IPS-18c (cell line): ENCODE measurements around the gene STIMATE.

Experiments used
- H3K4me3 ChIP-seq: 2 replicates; pipeline ENCODE4 v1.7.0; 2013; ENCODE audit warnings: low read depth, mild to moderate bottlenecking, low read length, moderate library complexity; ENCODE audit not compliant: insufficient read depth
- H3K9me3 ChIP-seq: one replicate; pipeline ENCODE4 v1.6.1; 2013; ENCODE audit warnings: mild to moderate bottlenecking, low read length, moderate library complexity; ENCODE audit not compliant: control insufficient read depth, insufficient read depth

Gene STIMATE

DNA sequence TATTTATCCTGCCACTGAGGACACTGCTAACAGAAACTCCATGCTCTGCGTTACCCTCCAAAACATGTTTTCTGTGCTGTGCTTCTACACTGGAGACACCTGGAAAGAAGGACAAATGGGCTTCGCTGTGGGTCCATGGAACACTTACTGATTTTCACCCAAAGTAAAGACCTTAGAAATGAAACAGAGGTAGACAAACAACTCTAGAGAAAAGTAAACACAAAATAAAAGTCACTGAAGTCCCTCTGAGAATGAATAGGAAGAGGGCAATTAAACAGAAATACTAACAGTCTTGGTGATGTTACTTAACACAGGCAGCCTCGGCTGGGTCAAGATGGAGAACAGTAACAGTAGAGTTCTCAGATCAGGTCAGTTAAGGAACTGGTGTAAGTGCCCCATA, 6.7 kb upstream of the STIMATE start:
- Histone ChIP-seq H3K4me3 (no peak overlapping the region), H3K9me3 (no peaks in the 10 kb centered on the region)

DNA sequence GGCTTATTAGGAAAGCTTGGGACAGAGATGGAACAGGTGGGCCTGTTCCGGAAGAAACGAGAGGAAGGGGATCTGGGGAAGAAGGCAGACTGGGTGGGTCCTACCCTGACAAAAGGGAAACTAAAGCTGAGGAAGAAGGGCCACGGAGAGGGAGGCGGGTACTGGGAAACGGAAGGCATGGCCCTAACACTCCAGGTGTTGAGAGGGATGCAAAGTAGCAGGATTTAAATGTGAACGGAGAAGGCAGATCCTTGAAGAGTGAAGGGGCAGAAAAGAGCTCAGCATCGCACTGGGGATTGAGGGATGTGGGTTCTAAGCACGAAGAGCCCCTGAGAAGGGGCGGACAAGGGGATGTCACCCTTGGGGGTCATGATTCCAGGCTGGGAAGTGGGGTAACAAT, 735 bp downstream of the STIMATE start:
- Histone ChIP-seq H3K9me3 (no peaks in the 10 kb centered on the region), H3K4me3 (peak overlapping the region; percentile 87)

DNA sequence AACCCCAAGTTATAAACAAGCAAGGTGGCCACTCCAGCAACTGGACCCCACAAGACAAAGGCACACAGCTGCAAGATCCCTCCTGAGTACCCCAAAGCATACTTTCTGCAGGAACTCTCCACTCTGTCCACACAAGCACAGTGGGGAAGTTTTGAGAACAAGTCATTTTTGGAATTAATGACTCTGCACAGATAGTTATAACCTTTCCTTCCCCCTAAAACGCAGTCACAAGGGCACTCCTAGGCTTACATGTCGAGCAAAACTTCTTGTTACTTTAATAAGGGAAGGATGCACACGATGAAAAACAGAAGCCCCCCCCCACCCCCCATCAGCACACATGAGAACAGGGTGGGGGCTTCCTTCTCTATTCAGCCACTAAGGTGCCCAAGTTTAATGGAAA, 1.2 kb downstream of the STIMATE start:
- no peaks in the 10 kb centered on the region for H3K9me3 ChIP-seq
- peak overlapping the region; percentile 87 for H3K4me3 ChIP-seq

DNA sequence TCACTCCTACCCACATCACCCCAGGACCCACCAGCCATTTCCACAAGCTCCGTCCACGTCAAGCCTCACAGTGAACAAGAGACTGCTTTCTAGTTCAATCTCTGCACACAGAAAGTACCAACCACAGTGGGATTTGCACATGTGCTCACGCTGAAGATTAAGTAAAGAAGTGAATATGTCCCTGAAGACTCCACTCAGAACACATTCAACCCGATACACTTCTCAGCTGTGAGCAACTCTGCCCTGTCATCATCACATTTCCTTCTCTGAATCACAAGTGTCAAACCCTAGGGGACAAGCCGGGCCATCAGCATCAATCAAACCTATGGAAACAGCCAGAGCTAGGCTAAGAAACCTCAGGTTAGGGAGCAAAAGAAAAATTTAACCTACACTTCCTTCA, 1.9 kb downstream of the STIMATE start:
- H3K4me3 ChIP-seq: no peak overlapping the region
- H3K9me3 ChIP-seq: no peaks in the 10 kb centered on the region

DNA sequence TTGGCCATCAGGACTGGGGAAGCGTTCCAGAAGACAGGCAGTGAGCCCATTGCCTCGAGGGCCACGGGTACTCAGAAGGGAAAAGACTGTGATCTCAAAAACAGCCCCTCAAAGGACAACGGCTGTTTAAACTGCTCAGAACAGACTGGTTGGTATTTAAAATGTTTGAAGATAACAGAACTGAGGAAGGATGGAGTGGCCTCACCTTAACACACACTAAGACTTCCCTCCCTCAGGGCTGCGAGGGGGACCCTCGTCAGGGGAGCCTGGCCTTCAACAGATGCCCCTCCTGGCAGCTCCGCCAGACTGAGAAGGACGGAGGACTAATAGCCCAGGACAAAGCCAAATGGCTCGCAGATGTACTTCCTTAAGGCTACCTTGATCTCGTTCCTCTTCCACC, 2.6 kb downstream of the STIMATE start:
- Histone ChIP-seq H3K4me3 (no peak overlapping the region), H3K9me3 (no peaks in the 10 kb centered on the region)

DNA sequence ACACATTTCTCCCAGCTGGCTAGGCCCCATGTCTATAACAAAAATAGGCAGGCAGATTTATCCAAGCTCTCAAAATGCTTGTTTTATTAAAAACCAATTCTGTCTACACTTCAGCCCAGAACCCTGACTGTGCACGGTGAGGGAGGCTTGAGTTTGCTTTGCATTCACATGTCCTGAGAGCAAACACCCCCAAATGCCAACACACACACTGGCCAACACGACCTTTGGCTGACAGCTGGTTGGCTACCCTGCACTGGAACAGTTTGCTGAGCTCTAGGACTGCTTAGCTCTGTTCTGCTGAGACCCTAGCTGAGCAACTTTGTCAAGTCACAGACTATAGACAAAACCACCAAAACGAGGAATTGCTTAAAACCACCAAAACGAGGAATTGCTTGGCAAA, 3.6 kb downstream of the STIMATE start:
- Histone ChIP-seq H3K4me3 (no peak overlapping the region), H3K9me3 (no peaks in the 10 kb centered on the region)

DNA sequence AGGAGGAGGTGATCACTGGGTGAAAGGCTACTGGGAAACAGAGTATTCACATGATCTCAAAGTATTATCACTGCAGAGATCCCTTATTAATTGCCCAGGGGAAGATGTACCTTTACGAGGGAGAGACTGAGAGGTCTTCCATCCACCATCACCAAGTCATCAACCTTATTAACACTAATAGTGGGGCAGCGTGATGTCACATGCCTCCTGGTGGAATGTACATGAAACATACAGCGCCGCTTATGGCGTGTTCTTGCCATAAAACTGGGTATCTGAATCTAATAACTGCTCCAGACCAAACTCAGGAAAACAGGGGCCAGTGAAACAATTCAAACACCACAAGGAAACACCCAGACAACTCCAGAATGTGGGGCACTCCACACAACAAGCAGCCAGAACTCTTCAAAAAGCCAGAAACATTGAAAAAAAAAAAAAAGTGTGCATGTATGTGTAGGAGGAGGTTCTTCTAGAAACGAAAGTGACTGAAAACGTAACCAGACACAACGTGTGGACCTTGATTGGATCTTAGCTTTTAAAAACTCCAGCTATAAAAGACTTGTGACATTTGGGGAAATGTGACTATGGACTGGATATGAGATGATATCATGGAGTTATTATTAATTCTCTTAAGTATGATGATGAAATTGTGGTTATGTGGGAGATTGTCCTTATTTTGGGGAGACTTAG, 4.6 kb downstream of the STIMATE start:
- H3K4me3 ChIP-seq: no peak overlapping the region

DNA sequence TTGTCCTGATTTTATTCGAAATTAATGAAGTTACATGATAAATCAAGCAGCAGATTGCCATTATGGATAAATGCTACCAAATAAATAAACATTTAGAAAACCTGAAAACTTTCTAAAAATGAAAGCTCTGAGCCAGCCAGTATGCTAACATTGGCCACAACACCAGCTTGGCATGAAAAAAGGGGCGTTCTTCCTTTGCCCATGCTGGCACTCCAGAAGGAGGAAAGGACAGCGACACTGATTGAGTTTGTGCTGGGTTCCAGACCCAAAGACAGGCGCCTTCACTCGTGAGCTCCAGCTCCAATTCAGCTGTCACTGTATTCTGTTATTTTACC, 5.1 kb downstream of the STIMATE start:
- no peak overlapping the region for H3K4me3 ChIP-seq

More for the DNA sequence above, 4.6 kb downstream of the STIMATE start:
- no peaks in the 10 kb centered on the region for H3K9me3 ChIP-seq

DNA sequence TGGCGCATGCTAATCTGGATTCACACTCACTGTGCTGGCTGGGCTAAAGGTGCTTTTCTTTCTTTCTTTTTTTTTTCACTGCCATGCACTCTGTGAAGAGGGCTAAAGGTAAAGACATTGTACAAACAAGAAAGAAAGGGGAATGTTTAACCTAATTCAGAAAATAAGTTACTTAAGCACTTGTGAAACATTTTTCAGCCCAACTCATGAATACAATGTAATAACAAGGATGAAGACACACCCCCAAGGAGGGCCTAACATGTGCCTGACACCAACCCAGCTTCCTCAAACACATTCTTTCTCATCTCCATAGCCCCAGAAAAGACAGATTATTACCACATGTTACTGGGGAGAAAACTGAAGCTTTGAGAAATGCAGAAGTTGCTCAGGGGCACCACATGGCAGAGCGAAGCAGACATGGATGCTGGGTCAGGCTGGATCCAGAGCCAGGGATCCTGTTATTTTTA, 5.7 kb downstream of the STIMATE start:
- no peak overlapping the region for H3K4me3 ChIP-seq
- no peaks in the 10 kb centered on the region for H3K9me3 ChIP-seq

More for the DNA sequence above, 5.1 kb downstream of the STIMATE start:
- H3K9me3 ChIP-seq: no peaks in the 10 kb centered on the region

DNA sequence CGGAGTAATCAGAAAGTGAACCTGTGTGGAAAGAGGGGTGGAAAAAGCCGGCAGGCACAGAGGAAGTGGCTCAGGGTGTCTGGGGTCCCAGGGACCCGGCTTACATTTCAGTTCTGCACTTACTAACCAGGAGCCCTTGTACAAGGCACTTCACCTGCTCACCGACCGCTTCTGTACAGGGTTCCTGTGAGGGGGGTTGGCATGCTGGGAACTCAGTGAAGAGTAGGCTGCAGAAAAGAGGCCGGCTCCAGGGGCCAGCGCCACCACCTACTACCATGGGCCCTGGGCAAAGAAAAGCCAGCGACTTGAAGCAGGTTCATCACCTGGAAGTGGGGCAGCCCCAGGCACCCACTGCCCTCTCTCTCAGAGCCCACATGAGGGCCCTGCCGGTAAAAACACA, 6.2 kb downstream of the STIMATE start:
- Histone ChIP-seq H3K9me3 (no peaks in the 10 kb centered on the region), H3K4me3 (no peak overlapping the region)

DNA sequence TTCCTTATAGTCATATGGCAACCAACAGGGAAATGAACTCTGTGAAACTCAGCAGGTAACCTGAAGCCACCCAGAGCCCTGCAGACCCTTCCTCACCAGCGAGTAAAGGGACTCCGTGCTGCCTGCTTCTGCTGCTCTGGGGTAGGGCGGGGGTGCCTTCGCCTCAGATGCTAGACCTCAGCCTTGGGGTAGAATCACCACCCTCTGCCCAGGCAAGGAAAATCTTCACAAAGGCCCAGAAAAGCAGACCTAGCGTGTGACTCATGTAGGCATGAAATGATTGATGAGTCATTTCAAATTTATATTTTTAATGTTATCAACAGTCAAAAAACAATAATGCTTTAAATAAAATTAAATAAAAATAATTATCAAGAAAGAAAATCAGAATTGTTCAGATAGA, 6.6 kb downstream of the STIMATE start:
- Histone ChIP-seq H3K4me3 (no peak overlapping the region), H3K9me3 (no peaks in the 10 kb centered on the region)

DNA sequence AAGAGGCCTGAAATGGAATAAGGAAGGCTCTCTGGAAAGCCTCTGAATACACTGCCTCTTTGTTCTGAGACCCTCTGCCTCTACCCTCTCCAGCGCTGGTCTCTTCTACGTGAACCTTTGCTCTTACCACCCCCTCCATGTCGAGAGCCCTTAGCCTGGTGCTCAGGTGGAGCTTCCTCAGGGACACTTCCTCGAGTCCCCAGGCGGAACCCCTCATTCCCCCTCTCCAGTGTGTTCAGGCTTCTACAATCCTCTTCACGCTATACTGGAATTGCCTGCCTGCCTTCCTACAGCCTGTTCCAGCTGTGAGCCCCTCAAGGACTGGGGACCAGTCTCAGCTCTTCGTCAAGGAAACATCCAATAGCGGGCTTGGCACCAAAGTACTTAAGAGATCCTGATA, 7.4 kb downstream of the STIMATE start:
- Histone ChIP-seq H3K4me3 (no peak overlapping the region), H3K9me3 (no peaks in the 10 kb centered on the region)

DNA sequence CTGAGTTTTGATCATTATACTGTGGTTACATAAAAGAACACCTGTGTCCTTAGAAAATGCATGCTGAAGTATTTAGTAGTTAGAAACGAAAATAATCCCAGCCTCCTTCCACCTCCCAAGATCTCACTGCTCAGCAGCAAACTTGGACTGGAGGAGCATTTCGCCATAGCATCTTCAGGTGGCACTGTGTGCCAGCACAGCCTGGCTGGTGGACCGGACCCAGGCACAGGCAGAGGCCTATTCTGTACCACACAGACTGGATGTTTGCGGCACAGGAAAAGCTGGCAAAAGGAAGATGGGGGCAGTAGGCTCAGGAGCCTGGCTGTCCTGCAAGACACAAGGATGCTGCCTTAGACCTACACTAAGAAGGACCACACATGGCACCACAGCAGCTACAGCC, 10.2 kb downstream of the STIMATE start:
- H3K9me3 ChIP-seq: no peaks in the 10 kb centered on the region
- no peak overlapping the region for H3K4me3 ChIP-seq

DNA sequence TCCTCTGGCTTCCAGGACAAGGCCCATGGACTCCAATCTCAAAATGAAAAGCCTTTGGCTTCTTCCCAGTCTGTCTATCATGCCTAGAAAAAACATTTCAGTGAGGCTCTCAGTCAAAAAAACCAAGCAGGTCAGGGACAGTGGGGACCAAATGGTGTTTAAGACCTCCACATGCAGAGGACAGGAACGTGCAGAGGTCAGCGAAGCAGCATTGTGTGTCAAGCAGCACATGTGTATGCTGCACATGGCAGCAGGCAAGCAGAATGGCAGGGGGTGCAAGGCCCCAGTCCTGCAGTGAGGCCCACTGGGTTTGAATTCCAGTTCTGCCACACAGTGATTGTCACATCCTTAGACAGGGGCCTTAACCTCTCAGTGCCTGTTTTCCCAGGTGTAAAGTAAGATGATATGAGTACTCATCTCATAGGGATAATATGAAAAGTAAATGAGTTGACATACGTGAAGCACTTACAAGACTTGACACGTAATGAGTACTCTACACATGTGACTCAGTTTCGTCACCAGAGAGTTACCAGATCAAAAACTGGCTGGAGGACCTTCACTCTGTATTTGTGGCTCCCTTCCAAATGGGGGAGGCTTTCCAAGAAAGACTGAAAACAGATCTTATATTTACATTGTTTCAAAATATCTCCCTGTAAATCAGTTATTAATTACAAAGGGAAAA, 11.2 kb downstream of the STIMATE start:
- Histone ChIP-seq H3K9me3 (no peaks in the 10 kb centered on the region), H3K4me3 (no peak overlapping the region)

DNA sequence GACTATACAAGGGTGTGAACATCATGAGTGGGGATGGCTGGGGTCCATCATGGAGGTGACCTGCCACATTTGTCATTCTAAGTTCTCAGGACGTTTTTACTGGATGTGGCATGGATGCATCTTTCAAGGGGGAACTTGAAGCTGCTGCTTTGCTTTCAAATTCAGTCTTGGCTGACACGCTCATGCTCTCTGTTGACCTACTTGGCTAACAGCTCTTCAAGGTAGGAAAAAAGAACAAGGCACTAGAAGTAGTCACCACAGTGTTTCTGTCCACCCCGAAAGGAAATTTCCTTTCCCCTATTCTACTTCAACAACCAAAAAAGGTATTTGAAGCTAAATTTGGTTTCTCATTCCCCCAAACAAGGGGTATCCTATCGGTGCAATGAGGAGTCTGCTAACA, 15.0 kb downstream of the STIMATE start:
- H3K9me3 ChIP-seq: no peaks in the 10 kb centered on the region
- no peak overlapping the region for H3K4me3 ChIP-seq

DNA sequence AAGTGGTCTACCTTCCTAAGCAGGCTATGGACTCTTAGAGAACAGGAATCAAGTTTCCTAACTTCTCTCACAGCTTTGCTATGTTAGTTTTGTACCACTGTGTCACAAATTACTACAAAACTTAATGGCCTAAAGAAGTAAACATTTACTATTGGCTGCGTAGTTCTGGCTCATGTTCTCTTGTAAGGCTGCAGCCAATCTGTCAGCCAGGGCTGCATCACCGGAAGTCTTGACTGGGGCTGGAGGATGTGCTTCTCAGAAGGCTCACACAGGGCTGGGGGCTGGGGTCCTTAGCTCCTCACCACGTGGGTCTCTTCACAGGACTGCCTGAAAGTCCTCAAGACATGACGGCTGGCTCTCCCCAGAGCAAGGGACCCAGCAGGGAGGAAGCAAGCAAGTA, 15.5 kb downstream of the STIMATE start:
- Histone ChIP-seq H3K9me3 (no peaks in the 10 kb centered on the region), H3K4me3 (no peak overlapping the region)

DNA sequence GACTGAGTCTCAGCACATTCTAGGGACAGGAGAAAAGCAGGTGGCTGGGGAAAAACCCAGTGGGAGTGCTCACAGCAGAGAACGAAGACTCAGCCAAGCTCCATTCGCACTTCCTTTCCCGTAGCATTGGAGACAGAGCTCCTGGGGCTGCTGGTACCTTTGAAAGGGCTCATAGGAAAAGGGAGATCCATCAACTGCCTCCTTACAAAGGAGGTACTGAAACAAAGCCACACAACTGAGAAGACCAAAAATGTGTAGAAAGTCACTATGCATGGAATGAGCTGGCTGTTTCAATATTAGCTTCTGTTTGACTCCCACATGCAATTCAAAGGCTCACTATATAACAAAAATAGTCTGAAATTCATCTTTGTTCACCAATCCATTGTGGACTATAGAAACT, 16.9 kb downstream of the STIMATE start:
- Histone ChIP-seq H3K4me3 (no peak overlapping the region), H3K9me3 (no peaks in the 10 kb centered on the region)

DNA sequence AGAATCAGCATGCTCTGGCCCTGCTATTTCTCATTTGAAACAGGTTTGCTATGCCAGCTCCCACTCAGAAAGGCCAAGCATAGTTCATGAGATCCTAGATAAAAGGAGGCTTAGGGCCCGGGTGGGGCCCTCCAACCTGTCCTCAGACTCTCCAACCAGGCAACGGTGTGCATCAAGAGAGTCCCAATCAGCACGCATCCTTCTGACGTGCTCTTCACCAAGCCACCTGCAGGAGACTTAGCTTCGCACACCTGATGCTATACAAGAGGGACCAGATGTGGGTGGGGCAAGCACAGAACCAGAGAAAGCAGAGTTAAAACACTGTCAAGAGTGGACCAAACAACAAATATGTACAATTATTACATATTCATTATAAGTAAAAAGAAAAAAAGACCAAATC, 17.3 kb downstream of the STIMATE start:
- H3K9me3 ChIP-seq: no peaks in the 10 kb centered on the region
- H3K4me3 ChIP-seq: no peak overlapping the region

DNA sequence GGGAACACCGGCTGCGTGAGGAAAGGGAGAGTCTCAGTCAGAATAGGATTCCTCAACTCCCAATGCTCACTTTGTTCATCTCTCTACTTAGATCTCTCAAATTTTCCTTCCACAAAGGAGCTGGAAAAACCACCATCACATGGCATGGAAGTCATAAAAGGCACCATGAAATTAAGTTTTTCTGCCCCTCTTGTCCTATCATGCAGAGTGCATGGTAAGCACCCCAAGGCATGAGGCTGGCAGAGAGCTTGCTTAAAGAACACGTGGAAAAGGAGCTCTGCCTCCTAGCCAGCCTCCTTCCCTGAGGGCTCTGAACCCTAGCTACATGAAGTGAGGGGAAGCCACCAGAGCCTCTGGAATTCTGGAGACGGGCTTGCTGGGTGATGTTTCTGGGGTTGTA, 17.8 kb downstream of the STIMATE start:
- no peaks in the 10 kb centered on the region for H3K9me3 ChIP-seq
- H3K4me3 ChIP-seq: no peak overlapping the region
